ENCODE results near the gene PPP1R16B.

Gene PPP1R16B

GRCh38 chr20:38818113-38819065, 12.9 kb downstream of the PPP1R16B start:
- no peak overlapping the region for H3K4me3 ChIP-seq (ENCODE audit: low read depth, low read length)

GRCh38 chr20:38825571-38825900, 20.0 kb downstream of the PPP1R16B start:
- H3K4me3 ChIP-seq (ENCODE audit: low read depth, low read length): no peak overlapping the region

More at GRCh38 chr20:38818113-38819065, 12.9 kb downstream of the PPP1R16B start:
- no peak for DNase-seq (ENCODE audit: low read depth)

GRCh38 chr20:38825901-38826625, 20.6 kb downstream of the PPP1R16B start:
- no peak overlapping the region for H3K4me3 ChIP-seq (ENCODE audit: low read depth, low read length)
- peak; percentile 30 for DNase-seq (ENCODE audit: low read depth)

More at GRCh38 chr20:38825571-38825900, 20.0 kb downstream of the PPP1R16B start:
- no peak for DNase-seq (ENCODE audit: low read depth)

- H3K4me3 ChIP-seq (ENCODE audit: low read depth, low read length): no peak overlapping the region
- DNase-seq (ENCODE audit: low read depth): no peak
Measured at GRCh38 chr20:38827770-38828281, 22.3 kb downstream of the PPP1R16B start.

GRCh38 chr20:38828514-38829295, 23.2 kb downstream of the PPP1R16B start:
- no peak overlapping the region for H3K4me3 ChIP-seq (ENCODE audit: low read depth, low read length)
- no peak for DNase-seq (ENCODE audit: low read depth)

GRCh38 chr20:38829296-38829875, 23.9 kb downstream of the PPP1R16B start:
- H3K4me3 ChIP-seq (ENCODE audit: low read depth, low read length): no peak overlapping the region
- DNase-seq (ENCODE audit: low read depth): no peak

- no peak for DNase-seq (ENCODE audit: low read depth)
- H3K4me3 ChIP-seq (ENCODE audit: low read depth, low read length): no peak overlapping the region
Measured at GRCh38 chr20:38830356-38830755, 24.9 kb downstream of the PPP1R16B start.

GRCh38 chr20:38831049-38831691, 25.7 kb downstream of the PPP1R16B start:
- H3K4me3 ChIP-seq (ENCODE audit: low read depth, low read length): no peak overlapping the region
- no peak for DNase-seq (ENCODE audit: low read depth)

GRCh38 chr20:38831995-38832620, 26.6 kb downstream of the PPP1R16B start:
- DNase-seq (ENCODE audit: low read depth): no peak

GRCh38 chr20:38833154-38833856, 27.8 kb downstream of the PPP1R16B start:
- H3K4me3 ChIP-seq (ENCODE audit: low read depth, low read length): no peak overlapping the region

More at GRCh38 chr20:38831995-38832620, 26.6 kb downstream of the PPP1R16B start:
- H3K4me3 ChIP-seq (ENCODE audit: low read depth, low read length): no peak overlapping the region

GRCh38 chr20:38833857-38834164, 28.3 kb downstream of the PPP1R16B start:
- DNase-seq (ENCODE audit: low read depth): no peak
- no peak overlapping the region for H3K4me3 ChIP-seq (ENCODE audit: low read depth, low read length)

More at GRCh38 chr20:38833154-38833856, 27.8 kb downstream of the PPP1R16B start:
- no peak for DNase-seq (ENCODE audit: low read depth)

GRCh38 chr20:38834868-38835267, 29.4 kb downstream of the PPP1R16B start:
- DNase-seq (ENCODE audit: low read depth): no peak
- H3K4me3 ChIP-seq (ENCODE audit: low read depth, low read length): no peak overlapping the region

- no peak for DNase-seq (ENCODE audit: low read depth)
- H3K4me3 ChIP-seq (ENCODE audit: low read depth, low read length): no peak overlapping the region
Measured at GRCh38 chr20:38835792-38836191, 30.3 kb downstream of the PPP1R16B start.

GRCh38 chr20:38836991-38837390, 31.5 kb downstream of the PPP1R16B start:
- H3K4me3 ChIP-seq (ENCODE audit: low read depth, low read length): no peak overlapping the region
- no peak for DNase-seq (ENCODE audit: low read depth)

GRCh38 chr20:38838326-38838725, 32.8 kb downstream of the PPP1R16B start:
- no peak overlapping the region for H3K4me3 ChIP-seq (ENCODE audit: low read depth, low read length)
- DNase-seq (ENCODE audit: low read depth): no peak

GRCh38 chr20:38839563-38839962, 34.1 kb downstream of the PPP1R16B start:
- H3K4me3 ChIP-seq (ENCODE audit: low read depth, low read length): no peak overlapping the region
- no peak for DNase-seq (ENCODE audit: low read depth)

- H3K4me3 ChIP-seq (ENCODE audit: low read depth, low read length): no peak overlapping the region
- DNase-seq (ENCODE audit: low read depth): no peak
Measured at GRCh38 chr20:38840053-38840893, 34.8 kb downstream of the PPP1R16B start.

Data from skeletal muscle cell (primary cell).